Naive B cell (primary cell): ENCODE results near the gene CHST11. TPM values are rescaled to one million over a fixed set of nuclear protein-coding genes. Genes with fewer than 3 reads are reported as not detected.

ENCODE experiments used
- ATAC-seq, 2 donors: fragments of 150-1000 bp; cut with Tn5 transposase; 2 replicates each; pipeline ENCODE4 v1.10.0; 2021; ENCODE audit warnings: low read depth in 2 of 2, mild to moderate bottlenecking in 2 of 2, moderate library complexity in 2 of 2
- DNase-seq: peaks from one replicate; pipeline ENCODE4 v3.0.0; 2022
- H3K27ac Mint-ChIP-seq, 6 donors: one replicate each; pipeline ENCODE4 v1.8.0; 2020 to 2022; ENCODE audit warnings: mild to moderate bottlenecking in 6 of 6, mixed read lengths in 6 of 6, moderate library complexity in 5 of 6, inconsistent platforms in 2 of 6
- H3K27me3 Mint-ChIP-seq, 3 donors: one replicate each; pipeline ENCODE4 v1.8.0; 2021 to 2022; ENCODE audit warnings: mixed read lengths in 3 of 3, mild to moderate bottlenecking in 1 of 3
- H3K36me3 Mint-ChIP-seq, 2 donors: one replicate each; pipeline ENCODE4 v1.8.0; 2020 to 2022; ENCODE audit warnings: mixed read lengths in 2 of 2, inconsistent platforms in 1 of 2, mild to moderate bottlenecking in 1 of 2
- H3K4me1 Mint-ChIP-seq, 3 donors: one replicate each; pipeline ENCODE4 v1.8.0; 2020 to 2022; ENCODE audit warnings: mixed read lengths in 3 of 3, inconsistent platforms in 1 of 3, mild to moderate bottlenecking in 1 of 3, moderate library complexity in 1 of 3
- H3K4me3 Mint-ChIP-seq, 8 donors: one replicate each; pipeline ENCODE4 v1.8.0; 2020 to 2022; ENCODE audit warnings: mild to moderate bottlenecking in 8 of 8, mixed read lengths in 8 of 8, moderate library complexity in 8 of 8, inconsistent platforms in 2 of 8
- H3K9me3 Mint-ChIP-seq, 7 donors: one replicate each; pipeline ENCODE4 v1.8.0; 2020 to 2022; ENCODE audit warnings: mixed read lengths in 7 of 7, mild to moderate bottlenecking in 5 of 7, inconsistent platforms in 2 of 7, moderate library complexity in 1 of 7
- polyA plus RNA-seq, 6 donors: library from polyadenylated mRNA; unstranded; fragments of 300-500 nt; fragmentation: Illumina TruSeq; gene quantifications; one replicate each; pipeline ENCODE4 v1.2.3, GENCODE V29; 2021; ENCODE audit warnings: low read depth in 6 of 6

Gene CHST11
- polyA plus RNA-seq, 6 donors from 2014 or later, result 39.8 to 63.6 (median 58.6) TPM

- peak overlapping the region in 1 of 8 donors; percentile 48 for H3K4me3 Mint-ChIP-seq
- peaks cover 0 to 9% of the 10 kb centered on the region in 2 donors for H3K36me3 Mint-ChIP-seq
- no peak for DNase-seq
- H3K27me3 Mint-ChIP-seq, result no peaks in the 10 kb centered on the region
- ATAC-seq, result no peak
- peaks cover 0 to 2% (median 0%) of the 10 kb centered on the region in 7 donors for H3K9me3 Mint-ChIP-seq
- peak overlapping the region; percentile 15 to 95 (median 42) for H3K27ac Mint-ChIP-seq
- H3K4me1 Mint-ChIP-seq, result peaks cover 34 to 56% (median 44%) of the 10 kb centered on the region in 3 donors
These were observed 169.5 kb downstream of the CHST11 start for GRCh38 chr12:104626069-104626837.

- H3K27me3 Mint-ChIP-seq, result no peaks in the 10 kb centered on the region
- peaks cover 0 to 2% (median 0%) of the 10 kb centered on the region in 7 donors for H3K9me3 Mint-ChIP-seq
- peak overlapping the region; percentile 2 to 77 (median 54) for H3K27ac Mint-ChIP-seq
- ATAC-seq, result no peak
- no peak for DNase-seq
- peaks cover 0 to 9% of the 10 kb centered on the region in 2 donors for H3K36me3 Mint-ChIP-seq
- H3K4me1 Mint-ChIP-seq, result peaks cover 33 to 56% (median 53%) of the 10 kb centered on the region in 3 donors
- H3K4me3 Mint-ChIP-seq, result no peak overlapping the region
These were observed 170.7 kb downstream of the CHST11 start for GRCh38 chr12:104627231-104627989.

- Mint-ChIP-seq H3K27me3 (no peaks in the 10 kb centered on the region), H3K36me3 (peaks cover 0 to 9% of the 10 kb centered on the region in 2 donors), H3K4me3 (no peak overlapping the region), H3K9me3 (peaks cover 0 to 2% (median 0%) of the 10 kb centered on the region in 7 donors), H3K4me1 (peaks cover 30 to 54% (median 50%) of the 10 kb centered on the region in 3 donors), H3K27ac (peak overlapping the region; percentile 68 to 86 (median 85))
- ATAC-seq (peak in 1 of 2 donors; percentile 55), DNase-seq (no peak)
These were observed 171.5 kb downstream of the CHST11 start for GRCh38 chr12:104627990-104628830.

GRCh38 chr12:104628831-104629135, 172.0 kb downstream of the CHST11 start:
- no peak overlapping the region for H3K4me3 Mint-ChIP-seq
- H3K27me3 Mint-ChIP-seq, result no peaks in the 10 kb centered on the region
- H3K9me3 Mint-ChIP-seq, result peaks cover 0 to 2% (median 0%) of the 10 kb centered on the region in 7 donors
- peaks cover 0 to 12% of the 10 kb centered on the region in 2 donors for H3K36me3 Mint-ChIP-seq
- peak overlapping the region; percentile 27 to 86 (median 75) for H3K27ac Mint-ChIP-seq
- H3K4me1 Mint-ChIP-seq, result peaks cover 30 to 50% (median 48%) of the 10 kb centered on the region in 3 donors
- no peak for DNase-seq
- ATAC-seq, result no peak

GRCh38 chr12:104630230-104630670, 173.5 kb downstream of the CHST11 start:
- DNase-seq (no peak), ATAC-seq (no peak)
- Mint-ChIP-seq H3K27ac (peak overlapping the region in 2 of 6 donors; percentile 39 to 59), H3K4me1 (peaks cover 31 to 57% (median 45%) of the 10 kb centered on the region in 3 donors), H3K27me3 (no peaks in the 10 kb centered on the region), H3K4me3 (peak overlapping the region in 2 of 8 donors; percentile 25 to 43), H3K9me3 (peaks cover 0 to 2% (median 0%) of the 10 kb centered on the region in 7 donors), H3K36me3 (peaks cover 0 to 16% of the 10 kb centered on the region in 2 donors)

GRCh38 chr12:104631867-104632266, 175.1 kb downstream of the CHST11 start:
- no peaks in the 10 kb centered on the region for H3K27me3 Mint-ChIP-seq
- no peak for ATAC-seq
- H3K27ac Mint-ChIP-seq, result peak overlapping the region; percentile 46 to 81 (median 74)
- no peak overlapping the region for H3K4me3 Mint-ChIP-seq
- peaks cover 4 to 16% of the 10 kb centered on the region in 2 donors for H3K36me3 Mint-ChIP-seq
- H3K4me1 Mint-ChIP-seq, result peaks cover 32 to 63% (median 42%) of the 10 kb centered on the region in 3 donors
- peaks cover 0 to 2% (median 0%) of the 10 kb centered on the region in 7 donors for H3K9me3 Mint-ChIP-seq
- no peak for DNase-seq

GRCh38 chr12:104632724-104633201, 176.0 kb downstream of the CHST11 start:
- ATAC-seq, result no peak
- Mint-ChIP-seq H3K27me3 (no peaks in the 10 kb centered on the region), H3K27ac (peak overlapping the region in 5 of 6 donors; percentile 29 to 81 (median 70)), H3K36me3 (peaks cover 4 to 16% of the 10 kb centered on the region in 2 donors), H3K4me1 (peaks cover 34 to 63% (median 40%) of the 10 kb centered on the region in 3 donors), H3K9me3 (peaks cover 0 to 2% (median 0%) of the 10 kb centered on the region in 7 donors), H3K4me3 (no peak overlapping the region)
- no peak for DNase-seq

- no peak for ATAC-seq
- no peak for DNase-seq
- no peaks in the 10 kb centered on the region for H3K9me3 Mint-ChIP-seq
- H3K27me3 Mint-ChIP-seq, result no peaks in the 10 kb centered on the region
- H3K36me3 Mint-ChIP-seq, result peaks cover 4 to 8% of the 10 kb centered on the region in 2 donors
- H3K4me3 Mint-ChIP-seq, result peak overlapping the region in 1 of 8 donors; percentile 54
- peaks cover 28 to 68% (median 37%) of the 10 kb centered on the region in 3 donors for H3K4me1 Mint-ChIP-seq
- peak overlapping the region in 4 of 6 donors; percentile 5 to 85 (median 58) for H3K27ac Mint-ChIP-seq
These were observed 177.3 kb downstream of the CHST11 start for GRCh38 chr12:104634044-104634443.

GRCh38 chr12:104634852-104635251, 178.1 kb downstream of the CHST11 start:
- H3K36me3 Mint-ChIP-seq, result peaks cover 11 to 16% of the 10 kb centered on the region in 2 donors
- peaks cover 0 to 8% (median 3%) of the 10 kb centered on the region in 7 donors for H3K9me3 Mint-ChIP-seq
- DNase-seq (no peak), ATAC-seq (no peak)
- H3K27ac Mint-ChIP-seq, result peak overlapping the region in 4 of 6 donors; percentile 37 to 90 (median 64)
- H3K27me3 Mint-ChIP-seq, result no peaks in the 10 kb centered on the region
- peaks cover 26 to 72% (median 42%) of the 10 kb centered on the region in 3 donors for H3K4me1 Mint-ChIP-seq
- no peak overlapping the region for H3K4me3 Mint-ChIP-seq

- no peak for DNase-seq
- Mint-ChIP-seq H3K4me3 (no peak overlapping the region), H3K36me3 (peaks cover 18 to 24% of the 10 kb centered on the region in 2 donors), H3K27ac (peak overlapping the region; percentile 22 to 86 (median 62)), H3K27me3 (no peaks in the 10 kb centered on the region), H3K9me3 (peaks cover 5 to 16% (median 9%) of the 10 kb centered on the region in 7 donors), H3K4me1 (peaks cover 26 to 69% (median 36%) of the 10 kb centered on the region in 3 donors)
- ATAC-seq, result no peak
These were observed 179.0 kb downstream of the CHST11 start for GRCh38 chr12:104635607-104636343.

GRCh38 chr12:104636496-104636895, 179.7 kb downstream of the CHST11 start:
- Mint-ChIP-seq H3K27me3 (no peaks in the 10 kb centered on the region), H3K36me3 (peaks cover 18 to 30% of the 10 kb centered on the region in 2 donors), H3K27ac (peak overlapping the region in 3 of 6 donors; percentile 26 to 86 (median 76)), H3K4me3 (no peak overlapping the region), H3K9me3 (peaks cover 5 to 23% (median 11%) of the 10 kb centered on the region in 7 donors), H3K4me1 (peaks cover 26 to 75% (median 40%) of the 10 kb centered on the region in 3 donors)
- ATAC-seq (no peak), DNase-seq (no peak)

- Mint-ChIP-seq H3K9me3 (peaks cover 5 to 28% (median 13%) of the 10 kb centered on the region in 7 donors), H3K36me3 (peaks cover 22 to 30% of the 10 kb centered on the region in 2 donors), H3K4me3 (no peak overlapping the region), H3K4me1 (peaks cover 27 to 77% (median 43%) of the 10 kb centered on the region in 3 donors), H3K27me3 (no peaks in the 10 kb centered on the region), H3K27ac (peak overlapping the region; percentile 88 to 98 (median 93))
- no peak for ATAC-seq
- DNase-seq, result no peak
These were observed 180.9 kb downstream of the CHST11 start for GRCh38 chr12:104637604-104638003.
